Sciatic nerve (tissue), 2 donors: ENCODE results near the gene ALG6. TPM values are rescaled to one million over a fixed set of nuclear protein-coding genes. Genes with fewer than 3 reads are reported as not detected.
"Not testable (repeated sequence)": the region's sequence is repeated elsewhere in the genome, so short reads cannot be mapped to it uniquely, and the experiment has no call there.

Source experiments
- ATAC-seq: fragments of 200-7000 bp; cut with Tn5 transposase; one replicate; pipeline ENCODE4 v1.9.1; 2020; ENCODE audit warnings: mild to moderate bottlenecking, moderate library complexity
- DNase-seq: peaks from one replicate; pipeline ENCODE4 v3.0.0-alpha.2; 2020; ENCODE audit warnings: low spot score
- intact Hi-C: fragments of 100-400 bp; cut with DNase I; formaldehyde crosslinking; loops from one replicate; pipeline ENCODE4 v1.14.2; 2022
- total RNA-seq: library from RNA; stranded (reverse); fragmentation: NEBNext Ultra II Directional; extraction: Animal tissue kit (Norgen Biotek cat#: 25700); gene quantifications from one replicate; pipeline ENCODE4 v1.2.1, GENCODE V29; 2021
- donor health status: DM: no; HTN: no; CAD: no.
- donor health status: DM: no; HTN: no; CAD: no.

The ALG6 gene
- total RNA-seq, 1 donor from 2014 or later, result 19.5 TPM

DNA sequence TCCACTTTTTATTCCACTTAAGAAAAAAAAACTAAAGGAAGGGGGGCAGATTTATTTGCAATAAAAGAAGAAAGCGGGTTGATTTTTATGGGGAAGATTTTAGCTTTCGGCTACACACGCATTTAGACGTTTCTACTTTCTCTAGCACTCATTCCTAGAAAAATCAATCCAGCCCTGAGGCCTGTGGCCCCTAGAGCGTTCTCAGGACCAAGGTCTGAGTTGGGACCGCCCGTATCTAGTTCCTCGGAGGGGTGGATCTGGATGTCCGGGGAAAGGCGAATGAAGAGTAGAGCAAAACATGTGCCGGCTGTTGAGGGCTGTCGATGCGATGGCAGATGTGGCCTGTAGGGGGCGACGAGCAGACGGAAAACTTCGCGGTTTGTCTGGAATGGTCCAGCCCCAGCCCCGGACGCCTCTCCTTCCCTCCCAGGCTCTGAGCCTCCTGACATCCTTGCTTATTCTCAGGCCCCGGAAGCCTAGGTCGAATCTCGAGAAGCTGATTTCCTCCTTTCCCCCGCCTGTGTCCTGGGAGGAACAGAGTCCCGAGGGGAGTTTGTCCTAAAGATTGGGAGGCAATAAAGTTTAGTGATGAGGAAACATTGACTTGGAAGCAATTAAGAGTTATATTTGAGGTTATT, 39.9 kb upstream of the ALG6 start:
- ATAC-seq (peak; percentile 83), DNase-seq (peak; percentile 88)
- intact Hi-C loops, result no loop called here

DNA sequence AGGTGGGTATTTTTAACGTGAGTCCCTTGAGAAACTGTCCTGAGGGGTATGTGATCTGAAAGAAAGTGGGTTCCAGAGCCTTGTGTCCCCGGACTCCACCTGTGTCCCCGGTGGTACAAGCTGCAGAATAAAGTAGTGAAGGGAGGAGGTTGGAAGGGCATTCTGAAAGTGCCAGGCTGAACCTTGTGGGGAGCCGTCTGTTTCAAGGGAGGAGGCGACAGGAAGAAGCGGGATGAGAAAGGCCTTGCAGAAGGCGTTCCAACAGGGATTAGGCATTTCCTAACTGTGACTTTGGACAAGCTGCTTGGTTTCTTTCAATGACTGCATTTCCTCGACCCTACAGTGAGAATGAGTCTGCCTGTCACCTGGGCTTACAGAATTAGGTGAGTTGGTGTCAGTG, 39.3 kb upstream of the ALG6 start:
- ATAC-seq (peak; percentile 12), DNase-seq (no peak)
- intact Hi-C loops, result no loop called here

- intact Hi-C loops, result no loop called here
- ATAC-seq (no peak), DNase-seq (no peak)
Measured at GRCh38 chr1:63328781-63329180, 38.6 kb upstream of the ALG6 start.

- DNase-seq, result no peak
- peak; percentile 16 for ATAC-seq
- intact Hi-C loops, result no loop called here
Measured at GRCh38 chr1:63329621-63330330, 37.7 kb upstream of the ALG6 start.

DNA sequence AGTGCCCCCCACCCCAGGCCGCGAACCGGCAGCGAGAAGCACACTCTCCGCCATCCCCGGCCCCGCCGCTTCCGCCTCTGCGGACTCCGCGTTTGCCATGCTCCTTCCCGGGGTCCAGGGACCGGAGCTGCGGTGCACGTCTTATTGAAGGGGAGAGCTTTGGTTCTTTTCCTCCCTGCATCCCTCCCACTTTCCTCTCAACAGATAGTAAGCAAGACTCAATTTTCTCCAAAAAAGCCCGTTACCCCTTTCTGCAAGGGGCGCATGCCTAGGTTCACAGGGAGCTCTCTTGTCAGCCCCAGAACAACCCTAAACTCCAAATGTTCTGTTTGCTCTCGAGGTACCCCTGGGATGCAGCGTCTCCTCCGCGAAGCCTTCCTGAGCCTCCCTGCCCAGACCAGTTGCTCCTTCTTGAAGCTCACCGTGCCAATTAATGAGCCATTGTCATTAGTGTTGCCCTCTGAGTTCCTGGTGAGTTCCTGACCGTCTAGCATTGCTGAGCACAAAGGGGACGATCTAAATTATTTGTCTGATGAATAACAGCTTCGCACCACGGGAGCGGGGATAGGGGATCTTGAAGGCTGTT, 37.0 kb upstream of the ALG6 start:
- no peak for ATAC-seq
- intact Hi-C loops, result no loop called here
- DNase-seq, result no peak

- DNase-seq (no peak), ATAC-seq (no peak)
- intact Hi-C loops, result no loop called here
Measured at GRCh38 chr1:63342402-63342801, 25.0 kb upstream of the ALG6 start.

DNA sequence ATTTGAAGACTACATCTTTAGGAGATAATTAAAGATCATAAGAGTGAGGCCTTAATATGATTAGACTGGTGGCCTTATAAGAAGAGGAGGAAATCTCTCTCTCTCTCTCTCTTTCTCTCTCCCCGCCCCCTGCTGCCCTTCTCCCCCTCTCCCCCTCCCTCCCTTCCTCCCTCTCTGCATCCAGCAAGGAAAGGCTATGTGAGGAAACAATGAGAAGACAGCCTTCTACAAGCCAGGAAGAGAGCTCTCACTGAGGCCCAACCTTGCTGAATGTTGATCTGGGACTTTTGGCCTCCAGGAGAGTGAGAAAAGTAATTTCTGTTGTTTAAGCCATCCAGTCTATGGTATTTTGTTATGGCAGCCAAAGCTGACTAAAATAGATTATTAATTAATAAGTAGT, 23.5 kb upstream of the ALG6 start:
- ATAC-seq, result no peak
- intact Hi-C loops, result no loop called here
- no peak for DNase-seq

- DNase-seq (no peak), ATAC-seq (no peak)
- intact Hi-C loops, result no loop called here
Measured at GRCh38 chr1:63350320-63350719, 17.1 kb upstream of the ALG6 start.

DNA sequence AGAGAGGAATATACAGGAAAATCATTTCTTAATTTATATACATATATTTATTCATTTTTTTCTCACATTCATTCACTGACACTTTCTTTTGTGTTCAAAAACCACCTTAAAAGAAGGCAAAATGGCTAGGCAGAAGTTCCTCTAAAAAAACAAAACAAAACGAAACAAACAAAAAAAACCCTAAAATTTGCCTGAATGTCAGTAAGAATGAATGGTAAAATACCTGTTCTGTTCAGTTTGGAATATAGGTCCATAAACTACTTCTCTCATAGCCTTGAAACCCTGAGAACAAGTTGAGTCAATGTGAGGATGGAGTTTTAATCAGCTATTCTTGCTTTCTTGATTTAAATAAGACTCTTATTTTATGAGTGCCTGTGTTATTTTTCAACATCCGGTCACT, 14.7 kb upstream of the ALG6 start:
- no peak for ATAC-seq
- no peak for DNase-seq
- intact Hi-C loops, result no loop called here

DNA sequence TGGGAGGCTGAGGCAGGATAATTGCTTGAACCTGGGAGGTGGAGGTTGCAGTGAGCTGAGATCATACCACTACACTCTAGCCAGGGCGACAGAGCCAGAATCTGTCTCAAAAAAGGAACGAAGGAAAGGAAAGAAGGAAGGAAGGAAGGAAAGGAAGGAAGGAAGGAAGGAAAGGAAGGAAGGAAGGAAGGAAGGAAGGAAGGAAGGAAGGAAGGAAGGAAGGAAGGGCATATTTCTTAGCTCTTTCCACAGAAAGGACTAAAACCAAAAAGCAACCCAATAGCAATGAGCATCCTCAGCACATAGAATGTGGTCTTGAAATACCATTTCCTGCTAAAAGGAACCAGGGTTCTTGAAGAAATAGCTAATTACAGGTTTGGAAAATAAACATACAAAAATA, 11.2 kb upstream of the ALG6 start:
- intact Hi-C loops, DNase-seq, ATAC-seq: not testable (repeated sequence)

- intact Hi-C loops, result no loop called here
- DNase-seq (no peak), ATAC-seq (no peak)
Measured at GRCh38 chr1:63359561-63359960, 7.9 kb upstream of the ALG6 start.

- intact Hi-C loops, result no loop called here
- ATAC-seq, result no peak
- no peak for DNase-seq
Measured at GRCh38 chr1:63362073-63362472, 5.4 kb upstream of the ALG6 start.

DNA sequence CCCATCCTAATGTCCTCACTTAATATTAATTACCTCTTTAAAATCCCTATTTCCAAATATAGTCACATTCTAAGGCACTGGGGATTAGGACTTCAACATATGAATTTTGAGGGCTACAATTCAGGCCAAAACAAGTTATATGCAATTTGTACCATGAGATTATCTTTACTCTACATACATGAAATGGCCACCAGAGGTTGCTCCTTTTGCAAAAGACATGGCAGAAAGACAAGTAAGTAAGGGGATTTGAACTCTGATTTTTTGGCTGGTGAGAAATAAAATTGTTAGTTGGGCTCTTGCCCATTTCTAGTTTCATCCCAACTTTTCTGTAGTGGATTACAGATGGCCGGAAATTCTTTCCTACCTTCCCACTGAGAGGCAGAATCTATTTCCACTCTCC, 4.8 kb upstream of the ALG6 start:
- no peak for DNase-seq
- intact Hi-C loops, result no loop called here
- no peak for ATAC-seq

DNA sequence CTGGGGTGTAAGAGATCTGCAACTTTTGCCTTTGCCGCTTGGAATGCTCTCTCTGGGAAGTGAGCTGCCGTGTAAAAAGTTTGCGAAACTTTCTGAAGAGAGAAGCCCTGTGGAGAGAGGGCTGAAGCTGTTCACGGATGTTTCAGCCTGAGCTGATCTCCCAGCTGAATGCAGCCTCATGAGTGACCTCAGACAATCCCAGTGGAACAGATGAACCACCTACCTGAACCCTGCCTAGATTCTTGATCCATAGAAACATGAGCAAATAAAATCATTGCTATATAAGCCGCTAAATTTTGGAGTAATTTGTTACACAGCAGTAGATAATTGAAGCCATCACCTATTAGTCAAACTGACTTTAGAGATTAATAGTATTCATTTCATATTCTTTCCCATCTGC, 4.4 kb upstream of the ALG6 start:
- ATAC-seq, result no peak
- intact Hi-C loops, result no loop called here

GRCh38 chr1:63366908-63367214, 566 bp upstream of the ALG6 start:
- intact Hi-C loops, result no loop called here
- DNase-seq (no peak), ATAC-seq (no peak)

More for the DNA sequence above, 4.4 kb upstream of the ALG6 start:
- no peak for DNase-seq

DNA sequence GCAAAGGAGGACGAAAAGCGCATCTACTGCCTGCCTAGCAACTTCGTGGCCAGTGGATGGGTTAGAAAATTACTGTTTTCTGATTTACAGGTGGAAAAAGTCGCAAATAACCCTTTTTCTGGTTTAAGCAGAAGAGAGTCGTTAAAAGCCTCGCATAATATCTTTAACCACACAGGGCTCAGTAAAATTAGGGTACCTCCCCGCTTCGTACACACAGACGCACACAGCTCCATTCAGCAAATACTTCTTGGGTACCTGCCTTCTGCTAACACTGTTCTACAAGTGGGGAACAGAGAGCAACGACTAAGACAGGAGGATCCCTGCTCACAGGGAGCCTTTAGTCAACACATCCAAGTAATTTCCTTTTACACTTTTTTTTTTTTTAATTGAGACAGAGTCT, 704 bp downstream of the ALG6 start:
- intact Hi-C loops, result no loop called here
- DNase-seq (no peak), ATAC-seq (no peak)

- DNase-seq, result no peak
- ATAC-seq, result no peak
- intact Hi-C loops, result no loop called here
Measured at GRCh38 chr1:63379583-63379982, 12.2 kb downstream of the ALG6 start.

DNA sequence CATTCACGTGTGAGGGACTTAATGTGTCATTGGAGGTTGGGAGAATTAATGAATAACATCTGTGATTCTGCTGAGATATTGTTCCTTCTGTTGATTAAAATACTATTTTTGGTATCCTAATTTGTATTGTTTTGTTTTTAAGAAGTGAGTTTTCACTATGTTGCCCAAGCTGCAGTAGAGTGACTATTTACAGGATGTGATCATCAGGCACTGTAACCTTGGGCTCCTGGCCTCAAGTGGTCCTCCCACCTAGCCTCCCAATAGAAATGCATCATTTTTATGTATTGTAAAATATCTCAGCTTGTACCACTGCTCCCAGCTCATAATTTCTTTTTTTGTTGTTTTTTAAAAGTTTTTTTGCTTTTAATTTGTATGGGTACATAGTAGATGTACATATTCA, 14.3 kb downstream of the ALG6 start:
- DNase-seq (no peak), ATAC-seq (no peak)
- intact Hi-C loops, result no loop called here

GRCh38 chr1:63401945-63402344, 34.5 kb downstream of the ALG6 start:
- intact Hi-C loops, result no loop called here
- ATAC-seq (no peak), DNase-seq (no peak)

DNA sequence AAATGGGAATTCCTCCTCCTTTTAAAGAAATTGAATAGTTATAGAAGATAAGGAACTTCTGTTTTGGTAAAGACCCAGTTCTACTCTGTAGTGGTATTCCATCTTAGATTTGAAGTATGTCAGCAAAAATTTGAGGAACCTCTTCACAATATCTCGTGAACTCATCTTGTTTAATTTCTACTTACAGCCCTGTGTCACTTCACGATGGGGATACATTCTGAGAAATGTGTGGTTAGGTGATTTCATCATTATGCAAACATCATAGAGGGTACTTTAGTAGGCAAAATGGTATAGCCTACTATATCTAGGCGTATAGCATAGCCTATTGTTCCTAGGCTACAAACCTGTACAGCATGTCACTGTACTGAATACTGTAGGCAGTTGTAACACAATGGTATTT, 36.0 kb downstream of the ALG6 start:
- DNase-seq (no peak), ATAC-seq (no peak)
- intact Hi-C loops, result no loop called here

DNA sequence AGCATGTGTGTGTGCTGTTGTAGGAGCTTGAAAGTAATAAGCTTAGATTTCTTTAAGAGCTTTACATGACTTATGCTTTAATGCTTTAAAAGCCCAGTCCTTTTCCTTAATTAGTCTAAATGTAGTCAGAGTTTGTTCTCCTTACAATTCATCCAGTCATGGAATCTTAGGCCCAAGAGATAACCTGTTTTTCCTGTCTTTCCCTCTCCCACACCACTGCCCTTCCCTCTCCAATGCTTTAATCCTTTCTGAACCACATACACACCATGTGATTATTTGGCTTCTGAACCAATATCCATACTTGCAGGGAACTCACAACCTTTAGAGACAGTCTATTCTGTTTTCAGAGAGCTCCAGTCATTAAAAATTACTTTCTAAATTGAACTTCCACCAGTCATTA, 37.6 kb downstream of the ALG6 start:
- ATAC-seq (no peak), DNase-seq (no peak)
- intact Hi-C loops, result no loop called here
